Stimulated activated CD4-positive, alpha-beta T cell treated with anti-CD3 and anti-CD28 coated beads, Interleukin-4, amount 100 ng/mL, for 4 hours (primary cell): ENCODE measurements around the gene DOCK2.
"Not testable (repeated sequence)": the region's sequence is repeated elsewhere in the genome, so short reads cannot be mapped to it uniquely, and the experiment has no call there.

Source experiments
- DNase-seq, 2 experiments: peaks; one replicate each; pipeline ENCODE4 v3.0.0-alpha.2; 2020

DOCK2 gene

GRCh38 chr5:169913479-169913878 lies 276.4 kb downstream of the DOCK2 start:
- no peak for DNase-seq

GRCh38 chr5:169914766-169915165 lies 277.7 kb downstream of the DOCK2 start:
- DNase-seq, result no peak

- no peak for DNase-seq
Measured at GRCh38 chr5:169917500-169917899, 280.4 kb downstream of the DOCK2 start.

- DNase-seq, result no peak
Measured at GRCh38 chr5:169918228-169918627, 281.2 kb downstream of the DOCK2 start.

- no peak for DNase-seq
Measured at GRCh38 chr5:169920474-169920873, 283.4 kb downstream of the DOCK2 start.

GRCh38 chr5:169921384-169921783 lies 284.3 kb downstream of the DOCK2 start:
- DNase-seq, result no peak

- DNase-seq, result no peak
Measured at GRCh38 chr5:169921949-169922348, 284.9 kb downstream of the DOCK2 start.

GRCh38 chr5:169922474-169922873 lies 285.4 kb downstream of the DOCK2 start:
- no peak for DNase-seq

GRCh38 chr5:169923988-169924387 lies 286.9 kb downstream of the DOCK2 start:
- DNase-seq, result no peak

GRCh38 chr5:169933127-169933526 lies 296.1 kb downstream of the DOCK2 start:
- DNase-seq, result no peak

- no peak for DNase-seq
Measured at GRCh38 chr5:169933616-169934015, 296.5 kb downstream of the DOCK2 start.

GRCh38 chr5:169934990-169935389 lies 297.9 kb downstream of the DOCK2 start:
- no peak for DNase-seq

GRCh38 chr5:169935762-169936161 lies 298.7 kb downstream of the DOCK2 start:
- DNase-seq, result no peak

- no peak for DNase-seq
Measured at GRCh38 chr5:169938439-169938838, 301.4 kb downstream of the DOCK2 start.

GRCh38 chr5:169939731-169940130 lies 302.7 kb downstream of the DOCK2 start:
- DNase-seq, result no peak

- DNase-seq, result no peak
Measured at GRCh38 chr5:169941542-169941941, 304.5 kb downstream of the DOCK2 start.

- DNase-seq, result no peak
Measured at GRCh38 chr5:169942181-169942580, 305.1 kb downstream of the DOCK2 start.

GRCh38 chr5:169943026-169943425 lies 306.0 kb downstream of the DOCK2 start:
- no peak for DNase-seq

GRCh38 chr5:169944115-169944514 lies 307.0 kb downstream of the DOCK2 start:
- no peak for DNase-seq

- no peak for DNase-seq
Measured at GRCh38 chr5:169944922-169945680, 308.0 kb downstream of the DOCK2 start.

GRCh38 chr5:169945831-169946261 lies 308.8 kb downstream of the DOCK2 start:
- no peak for DNase-seq

- DNase-seq, result no peak
Measured at GRCh38 chr5:169946743-169947295, 309.7 kb downstream of the DOCK2 start.

- no peak for DNase-seq
Measured at GRCh38 chr5:169950333-169950732, 313.3 kb downstream of the DOCK2 start.

GRCh38 chr5:169953196-169953595 lies 316.1 kb downstream of the DOCK2 start:
- DNase-seq, result not testable (repeated sequence)

- no peak for DNase-seq
Measured at GRCh38 chr5:169954786-169955185, 317.7 kb downstream of the DOCK2 start.
